Thoracic aorta (tissue), 2 donors: ENCODE measurements around the gene ZNF609. TPM values are rescaled to one million over a fixed set of nuclear protein-coding genes. Genes with fewer than 3 reads are reported as not detected.

Experiments used
- ATAC-seq: fragments of 150-250 bp; one replicate; pipeline ENCODE4 v1.8.0; 2017; ENCODE audit warnings: low read depth; ENCODE audit not compliant: insufficient number of reproducible peaks, low FRiP score
- DNase-seq: peaks from one replicate; pipeline ENCODE4 v3.0.0-alpha.2; 2020; ENCODE audit warnings: low spot score
- H3K27ac ChIP-seq, 2 donors: fragments of 200-600 bp; sonication (generic); 1 replicate in 1 of 2; 2 replicates in 1 of 2; pipeline ENCODE4 v1.5.1; 2016; ENCODE audit warnings: mild to moderate bottlenecking in 2 of 2, moderate library complexity in 2 of 2
- H3K27me3 ChIP-seq: fragments of 200-600 bp; sonication (generic); replicated peaks from 2 replicates; pipeline ENCODE4 v1.6.0; 2016; ENCODE audit warnings: mild to moderate bottlenecking; ENCODE audit not compliant: insufficient read depth
- H3K36me3 ChIP-seq: fragments of 200-600 bp; sonication (generic); one replicate; pipeline ENCODE4 v1.5.1; 2016
- H3K4me1 ChIP-seq, 2 donors: fragments of 200-600 bp; sonication (generic); 1 replicate in 1 of 2; 2 replicates in 1 of 2; pipeline versions ENCODE4 v1.5.1 to v1.6.0; 2016; ENCODE audit warnings: low read depth in 2 of 2, mild to moderate bottlenecking in 1 of 2; ENCODE audit not compliant: control insufficient read depth in 1 of 2
- H3K4me3 ChIP-seq: fragments of 200-600 bp; sonication (generic); 2 replicates; pipeline ENCODE4 v1.5.1; 2016; ENCODE audit warnings: mild to moderate bottlenecking
- H3K9me3 ChIP-seq: fragments of 200-600 bp; sonication (generic); 2 replicates; pipeline ENCODE4 v1.5.1; 2016
- CTCF ChIP-seq: fragments of 200-600 bp; sonication (generic); IDR thresholded peaks from one replicate; pipeline ENCODE4 v1.5.1; 2019; ENCODE audit warnings: antibody characterized with exemption
- total RNA-seq, 2 donors: library from RNA; depleted of rRNA; stranded (reverse); fragments of >200 nt; gene quantifications; one replicate each; pipeline versions ENCODE4 v1.1.0 to v1.2.3, GENCODE V29; 2016

The ZNF609 gene
- total RNA-seq, 2 donors from 2014 or later: 25.2 to 38.8 TPM

GRCh38 chr15:64459066-64459781, 1.2 kb upstream of the ZNF609 start:
- Histone ChIP-seq H3K36me3 (peaks cover 3% of the 10 kb centered on the region), H3K27ac (no peak overlapping the region), H3K4me1 (peaks cover 24 to 29% of the 10 kb centered on the region in 2 donors), H3K4me3 (no peak overlapping the region), H3K27me3 (no peaks in the 10 kb centered on the region), H3K9me3 (no peaks in the 10 kb centered on the region)
- DNase-seq (no peak), ATAC-seq (no peak)
- TF ChIP-seq CTCF: no peak

- no peaks in the 10 kb centered on the region for H3K9me3 ChIP-seq
- H3K4me3 ChIP-seq: peak overlapping the region; percentile 79
- DNase-seq: no peak
- H3K27me3 ChIP-seq: no peaks in the 10 kb centered on the region
- peak overlapping the region; percentile 56 to 68 for H3K27ac ChIP-seq
- no peaks in the 10 kb centered on the region for H3K36me3 ChIP-seq
- peak; percentile 44 for ATAC-seq
- H3K4me1 ChIP-seq: peaks cover 24 to 34% of the 10 kb centered on the region in 2 donors
- TF ChIP-seq CTCF: no peak
These were observed 644 bp downstream of the ZNF609 start for GRCh38 chr15:64460724-64461720.

GRCh38 chr15:64461721-64462162, 1.4 kb downstream of the ZNF609 start:
- H3K9me3 ChIP-seq: no peaks in the 10 kb centered on the region
- peak overlapping the region; percentile 79 for H3K4me3 ChIP-seq
- ATAC-seq: no peak
- H3K27me3 ChIP-seq: no peaks in the 10 kb centered on the region
- no peak for DNase-seq
- H3K27ac ChIP-seq: peak overlapping the region; percentile 56 to 68
- H3K4me1 ChIP-seq: peaks cover 24 to 42% of the 10 kb centered on the region in 2 donors
- TF ChIP-seq CTCF: no peak
- no peaks in the 10 kb centered on the region for H3K36me3 ChIP-seq

GRCh38 chr15:64462492-64462891, 2.1 kb downstream of the ZNF609 start:
- H3K27ac ChIP-seq: no peak overlapping the region
- no peaks in the 10 kb centered on the region for H3K9me3 ChIP-seq
- no peaks in the 10 kb centered on the region for H3K36me3 ChIP-seq
- no peak for DNase-seq
- peaks cover 24 to 48% of the 10 kb centered on the region in 2 donors for H3K4me1 ChIP-seq
- H3K27me3 ChIP-seq: no peaks in the 10 kb centered on the region
- no peak for ATAC-seq
- no peak for TF ChIP-seq CTCF
- H3K4me3 ChIP-seq: peak overlapping the region; percentile 79
